Spleen (tissue), 7 donors: ENCODE results near the gene COL17A1.

Source experiments
- CTCF ChIP-seq, 11 experiments: fragments of 200-600 bp in 7 of 11; fragments of 450-650 bp in 4 of 11; sonication (generic) in 4 of 11; IDR thresholded peaks in 8 of 11; conservative IDR thresholded peaks in 3 of 11; 1 replicate in 7 of 11; 2 replicates in 4 of 11; pipeline versions ENCODE4 v1.4.0 to v1.8.0; 2016 to 2021; ENCODE audit warnings: antibody characterized with exemption in 11 of 11, inconsistent platforms in 4 of 11, mild to moderate bottlenecking in 1 of 11
- POLR2A ChIP-seq, 3 donors: fragments of 450-650 bp; IDR thresholded peaks; one replicate each; pipeline ENCODE4 v1.5.1; 2017; ENCODE audit warnings: antibody characterized with exemption in 3 of 3, mild to moderate bottlenecking in 1 of 3
- POLR2AphosphoS5 ChIP-seq, 3 donors: sonication (generic); formaldehyde crosslinking; IDR thresholded peaks; one replicate each; pipeline ENCODE4 v1.5.1; 2017; ENCODE audit warnings: antibody characterized with exemption in 3 of 3
- donor health status: DM: no; HTN: no; CAD: no; lungs with moderate emphysema.
- donor health status: DM: no; HTN: no; CAD: no.
- donor health status: DM: no; HTN: no; CAD: no.

GRCh38 chr10:104104418-104104817, 18.7 kb upstream of the COL17A1 start:
- TF ChIP-seq POLR2A (IDR thresholded peaks at IDR 0.05), result no peak
- no peak for TF ChIP-seq POLR2AphosphoS5 (IDR thresholded peaks at IDR 0.05)
- no peak for TF ChIP-seq CTCF (IDR thresholded peaks at IDR 0.05 in 8 of 11, conservative IDR thresholded peaks at IDR 0.05 in 3 of 11)
